K562 (cell line): ENCODE results near the gene MBD3L4. TPM values are rescaled to one million over a fixed set of nuclear protein-coding genes. Genes with fewer than 3 reads are reported as not detected.
A peak's percentile ranks its signal among the peaks of the same experiment; 100 is the strongest.

Source experiments
- CREB5 ChIP-seq: fragments of 250-450 bp; sonication (Bioruptor Pico); IDR thresholded peaks from 2 replicates; pipeline ENCODE4 v1.5.0; 2020; ENCODE audit warnings: mild to moderate bottlenecking
- ILK ChIP-seq: fragments of 450-650 bp; IDR thresholded peaks from 2 replicates; pipeline ENCODE4 v1.6.1; 2016; ENCODE audit warnings: missing genetic modification characterization, low read depth, mild to moderate bottlenecking, missing compliant biosample characterization, moderate library complexity, borderline replicate concordance
- KDM4B ChIP-seq, 2 experiments: fragments of 450-650 bp in 1 of 2; sonication (generic) in 1 of 2; IDR thresholded peaks; 2 replicates each; pipeline ENCODE4 v1.6.1; 2016 to 2017; ENCODE audit warnings: borderline replicate concordance in 2 of 2, antibody characterized with exemption in 1 of 2, low read depth in 1 of 2, mild to moderate bottlenecking in 1 of 2
- LARP7 ChIP-seq: fragments of 450-650 bp; IDR thresholded peaks from 2 replicates; pipeline ENCODE4 v1.6.1; 2016
- PHF8 ChIP-seq: fragments of 200-600 bp; sonication (generic); IDR thresholded peaks from 2 replicates; pipeline ENCODE4 v1.6.1; 2012; ENCODE audit warnings: mixed run types, mild to moderate bottlenecking, inconsistent platforms, low read length, moderate library complexity, borderline replicate concordance
- REST ChIP-seq, 2 experiments: fragments of 450-650 bp; formaldehyde crosslinking in 1 of 2; IDR thresholded peaks; 2 replicates each; pipeline versions ENCODE4 v1.4.0 to v1.6.1; 2014 to 2020; ENCODE audit warnings: mild to moderate bottlenecking in 2 of 2, borderline replicate concordance in 1 of 2, low read depth in 1 of 2
- SP2 ChIP-seq: IDR thresholded peaks from 2 replicates; pipeline ENCODE4 v1.6.1; 2011; ENCODE audit warnings: mild to moderate bottlenecking, low read depth, low read length, moderate library complexity; ENCODE audit not compliant: poor library complexity, severe bottlenecking; ENCODE audit errors: extremely low read depth
- TEAD4 ChIP-seq, 2 experiments: sonication (generic) in 1 of 2; formaldehyde crosslinking in 1 of 2; IDR thresholded peaks; 2 replicates each; pipeline versions ENCODE4 v1.6.1 to v1.8.0; 2012 to 2022; ENCODE audit warnings: borderline replicate concordance in 1 of 2, inconsistent platforms in 1 of 2, low read length in 1 of 2, mild to moderate bottlenecking in 1 of 2, missing genetic modification reagents in 1 of 2
- TSC22D4 ChIP-seq: fragments of 450-650 bp; IDR thresholded peaks from 2 replicates; pipeline ENCODE4 v1.6.1; 2016; ENCODE audit warnings: missing genetic modification characterization, missing biosample characterization, control low read depth
- ZKSCAN3 ChIP-seq: fragments of 250-450 bp; sonication (Bioruptor Pico); IDR thresholded peaks from 2 replicates; pipeline ENCODE4 v1.4.0; 2020
- ZNF324 ChIP-seq: fragments of 250-450 bp; sonication (Bioruptor Pico); IDR thresholded peaks from 2 replicates; pipeline ENCODE4 v1.4.0; 2020; ENCODE audit warnings: mild to moderate bottlenecking
- ZNF707 ChIP-seq: fragments of 250-450 bp; sonication (Bioruptor Pico); conservative IDR thresholded peaks from 2 replicates; pipeline ENCODE4 v1.8.0; 2022; ENCODE audit warnings: inconsistent platforms, mild to moderate bottlenecking, moderate library complexity
- polyA plus RNA-seq, 8 experiments: library from polyadenylated mRNA; depleted of rRNA in 4 of 8; stranded (reverse) in 5 of 8; unstranded in 3 of 8; fragments of >200 nt; fragmentation: Nextera tagmentation in 2 of 8; fragmentation: Illumina TruSeq in 1 of 8; extraction: Ambion mirVana in 2 of 8; extraction: Trizol in 1 of 8; gene quantifications; 2 replicates each; pipeline versions ENCODE4 v1.2.1 to v1.2.3, GENCODE V29; 2011 to 2014; ENCODE audit warnings: inconsistent platforms in 1 of 8, missing spikeins in 1 of 8
- total RNA-seq, 7 experiments: library from RNA; depleted of rRNA in 6 of 7; stranded (reverse); fragments of >200 nt in 6 of 7; fragmentation: Illumina TruSeq in 2 of 7; extraction: Trizol in 2 of 7; gene quantifications; 2 replicates each; pipeline versions ENCODE4 v1.2.1 to v1.2.3, GENCODE V29; 2011 to 2021; ENCODE audit warnings: low replicate concordance in 1 of 7
- TF ChIP-seq, protein P1 (sequence below): fragments of 250-450 bp; sonication (Bioruptor Pico); IDR thresholded peaks from 2 replicates; pipeline ENCODE4 v1.5.1; 2021; ENCODE audit warnings: mild to moderate bottlenecking

MBD3L4 gene
- total and polyA plus RNA-seq, 9 of the 15 experiments (the other 6 are each of a cell fraction or from before 2014, with no cell fraction given): not detected

- TF ChIP-seq REST (IDR thresholded peaks at IDR 0.05; ENCODE audit: borderline replicate concordance) (peak; percentile 50), REST (CRISPR knock-in tag; IDR thresholded peaks at IDR 0.05; ENCODE audit: low read depth) (no peak), CREB5 (CRISPR knock-in tag) (no peak), ILK (tag) (no peak), SP2 (no peak), PHF8 (peak; percentile 87), TSC22D4 (no peak), TEAD4 (IDR thresholded peaks at IDR 0.05; ENCODE audit: low read length) (no peak), TEAD4 (CRISPR knock-in tag; IDR thresholded peaks at IDR 0.05; ENCODE audit: borderline replicate concordance) (no peak; the same call in 1 of the 2 replicates), KDM4B (IDR thresholded peaks at IDR 0.05; ENCODE audit: borderline replicate concordance in 2 of 2, low read depth in 1 of 2) (peak in 1 of 2 experiments; percentile 82; a peak in 2 of 4 replicates), ZNF707 (CRISPR knock-in tag) (no peak), LARP7 (no peak), ZNF324 (CRISPR knock-in tag) (no peak), ZKSCAN3 (CRISPR knock-in tag) (no peak)
- TF ChIP-seq, protein P1, sequence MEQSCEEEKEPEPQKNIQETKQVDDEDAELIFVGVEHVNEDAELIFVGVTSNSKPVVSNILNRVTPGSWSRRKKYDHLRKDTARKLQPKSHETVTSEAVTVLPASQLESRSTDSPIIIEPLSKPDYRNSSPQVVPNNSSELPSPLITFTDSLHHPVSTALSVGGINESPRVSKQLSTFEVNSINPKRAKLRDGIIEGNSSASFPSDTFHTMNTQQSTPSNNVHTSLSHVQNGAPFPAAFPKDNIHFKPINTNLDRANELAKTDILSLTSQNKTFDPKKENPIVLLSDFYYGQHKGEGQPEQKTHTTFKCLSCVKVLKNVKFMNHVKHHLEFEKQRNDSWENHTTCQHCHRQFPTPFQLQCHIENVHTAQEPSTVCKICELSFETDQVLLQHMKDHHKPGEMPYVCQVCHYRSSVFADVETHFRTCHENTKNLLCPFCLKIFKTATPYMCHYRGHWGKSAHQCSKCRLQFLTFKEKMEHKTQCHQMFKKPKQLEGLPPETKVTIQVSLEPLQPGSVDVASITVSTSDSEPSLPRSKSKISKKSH (CRISPR knock-in tag): no peak
Measured at GRCh38 chr19:7069042-7069903, 29.3 kb upstream of the MBD3L4 start, which contains the start of gene ZNF557 (continued).
